ENCODE measurements around the gene CST8.

CST8 gene

DNA sequence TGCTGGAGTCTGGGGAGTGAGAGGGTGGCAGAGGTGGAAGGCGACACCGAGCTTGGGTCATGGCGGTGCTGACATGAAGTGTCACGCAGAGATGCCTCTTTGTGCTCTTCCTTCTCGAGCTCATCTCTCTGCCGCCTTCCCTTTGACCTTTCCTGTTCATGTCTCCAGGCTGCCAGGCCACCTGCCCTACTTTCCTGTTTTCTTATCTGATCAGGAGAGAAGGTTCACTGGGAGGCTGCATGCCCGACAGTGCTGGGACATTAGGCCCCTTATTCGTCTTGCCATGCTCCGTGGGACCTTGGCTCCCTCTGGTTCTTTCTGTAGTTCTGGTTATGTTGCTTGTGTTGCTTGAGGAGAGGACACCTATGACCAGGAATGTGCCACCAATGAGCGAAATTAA, 33.2 kb downstream of the CST8 start:
- DNase-seq (ENCODE audit: low read depth), result no peak

DNA sequence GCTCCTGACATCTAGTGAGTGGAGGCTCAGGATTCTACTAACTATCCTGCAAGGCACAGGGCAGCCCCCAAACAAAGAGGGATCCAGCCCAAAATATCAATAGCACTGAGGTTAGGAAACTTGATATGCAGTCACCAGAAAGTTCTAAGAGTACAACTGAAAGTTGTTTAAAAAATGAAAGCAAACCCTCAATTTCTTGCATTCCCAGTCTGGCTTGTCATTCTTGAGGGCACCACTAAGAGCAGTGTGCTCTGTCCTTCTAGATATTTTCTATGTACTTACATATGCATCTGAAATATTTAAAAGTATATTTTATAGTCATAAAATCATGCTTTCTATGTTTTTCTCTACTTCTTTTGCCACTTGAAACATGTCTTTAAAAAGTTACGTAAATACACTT, 35.9 kb downstream of the CST8 start:
- DNase-seq (ENCODE audit: low read depth), result no peak

DNA sequence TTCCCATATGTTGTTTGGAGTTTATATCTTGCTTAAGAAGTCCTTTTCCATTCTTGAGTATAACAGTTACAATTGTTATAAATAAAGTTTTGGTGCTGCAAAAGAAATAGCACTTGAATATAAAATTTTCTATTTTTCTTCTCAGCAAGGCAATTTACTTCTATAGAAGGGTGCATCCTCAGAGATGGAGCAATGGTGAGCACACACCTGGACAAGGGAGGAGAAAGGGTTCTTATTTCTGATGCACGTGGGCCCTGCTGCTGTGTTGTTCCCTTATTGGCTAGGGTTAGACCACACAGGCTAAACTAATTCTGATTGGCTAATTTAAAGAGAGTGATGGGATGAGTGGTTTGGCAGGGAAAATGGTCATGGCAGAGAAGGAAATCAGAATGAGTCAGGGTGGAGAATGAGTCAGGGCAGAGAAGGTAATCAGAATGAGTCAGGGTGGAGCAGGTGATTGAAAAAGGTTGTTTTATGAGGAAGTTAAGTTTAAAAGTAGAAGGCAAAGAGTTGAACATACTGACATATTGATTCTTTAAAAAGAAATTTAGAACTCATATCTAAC, 38.0 kb downstream of the CST8 start:
- DNase-seq (ENCODE audit: low read depth), result no peak

DNA sequence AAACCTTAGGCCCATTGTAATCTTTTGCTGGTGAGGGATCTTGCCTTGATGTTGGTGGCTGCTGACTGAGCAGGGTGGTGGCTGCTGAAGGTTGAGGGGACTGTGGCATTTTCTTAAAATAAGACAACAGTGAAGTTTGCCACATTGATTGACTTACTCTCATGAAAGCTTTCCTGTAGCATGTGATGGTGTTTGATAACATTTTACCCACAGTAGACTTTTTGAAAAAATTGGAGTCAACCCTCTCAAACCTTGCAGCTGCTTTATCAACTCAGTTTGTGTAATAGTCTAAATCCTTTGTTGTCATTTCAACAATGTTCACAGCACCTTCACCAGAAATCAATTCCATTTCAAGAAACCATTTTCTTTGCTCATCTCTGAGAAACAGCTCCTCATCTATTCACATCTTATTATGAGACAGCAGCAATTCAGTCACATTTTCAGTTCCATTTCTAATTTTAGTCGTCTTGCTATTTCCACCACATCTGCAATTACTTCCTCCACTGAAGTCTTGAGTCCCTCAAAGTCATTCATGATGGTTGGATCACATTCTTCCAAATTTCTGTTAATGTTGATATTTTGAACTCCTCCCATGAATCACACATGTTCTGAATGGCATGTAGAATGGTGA, 40.1 kb downstream of the CST8 start:
- DNase-seq (ENCODE audit: low read depth), result no peak

DNA sequence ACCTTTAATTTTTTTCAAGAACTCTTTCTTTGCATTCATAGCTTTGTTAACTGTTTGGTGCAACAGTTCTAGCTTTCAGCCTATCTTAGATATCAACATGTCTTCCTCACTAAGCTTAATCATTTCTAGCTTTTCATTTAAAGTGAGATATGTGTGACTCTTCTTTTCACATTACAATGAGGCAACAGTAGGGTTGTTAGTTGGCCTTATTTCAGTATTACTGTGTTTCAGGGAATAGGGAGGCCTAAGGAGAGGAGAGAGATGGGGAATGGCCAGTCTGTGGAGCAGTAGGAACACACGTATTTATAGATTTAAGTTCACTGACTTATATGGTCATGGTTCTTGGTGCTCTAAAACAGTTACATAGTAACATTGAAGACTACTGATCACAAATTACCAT, 41.6 kb downstream of the CST8 start:
- no peak for DNase-seq (ENCODE audit: low read depth)

DNA sequence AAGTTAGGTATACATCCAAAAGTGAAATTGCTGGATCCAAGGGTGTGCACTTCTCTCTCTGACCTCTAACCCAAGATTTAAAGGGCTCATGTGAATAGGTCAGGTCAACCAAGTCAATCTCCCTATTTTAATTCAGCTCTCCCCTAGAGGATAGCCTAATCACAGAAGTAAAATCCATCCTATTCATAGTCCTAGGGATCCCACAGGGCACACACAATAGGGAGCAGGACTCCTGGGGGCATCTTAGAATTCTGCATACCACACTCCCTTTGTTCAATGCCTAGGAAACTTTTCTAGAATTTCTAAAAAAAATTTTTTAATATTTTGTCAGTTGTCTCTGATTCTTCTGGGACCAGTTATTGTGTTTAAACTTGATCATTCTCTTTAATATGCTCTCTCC, 42.2 kb downstream of the CST8 start:
- no peak for DNase-seq (ENCODE audit: low read depth)

DNA sequence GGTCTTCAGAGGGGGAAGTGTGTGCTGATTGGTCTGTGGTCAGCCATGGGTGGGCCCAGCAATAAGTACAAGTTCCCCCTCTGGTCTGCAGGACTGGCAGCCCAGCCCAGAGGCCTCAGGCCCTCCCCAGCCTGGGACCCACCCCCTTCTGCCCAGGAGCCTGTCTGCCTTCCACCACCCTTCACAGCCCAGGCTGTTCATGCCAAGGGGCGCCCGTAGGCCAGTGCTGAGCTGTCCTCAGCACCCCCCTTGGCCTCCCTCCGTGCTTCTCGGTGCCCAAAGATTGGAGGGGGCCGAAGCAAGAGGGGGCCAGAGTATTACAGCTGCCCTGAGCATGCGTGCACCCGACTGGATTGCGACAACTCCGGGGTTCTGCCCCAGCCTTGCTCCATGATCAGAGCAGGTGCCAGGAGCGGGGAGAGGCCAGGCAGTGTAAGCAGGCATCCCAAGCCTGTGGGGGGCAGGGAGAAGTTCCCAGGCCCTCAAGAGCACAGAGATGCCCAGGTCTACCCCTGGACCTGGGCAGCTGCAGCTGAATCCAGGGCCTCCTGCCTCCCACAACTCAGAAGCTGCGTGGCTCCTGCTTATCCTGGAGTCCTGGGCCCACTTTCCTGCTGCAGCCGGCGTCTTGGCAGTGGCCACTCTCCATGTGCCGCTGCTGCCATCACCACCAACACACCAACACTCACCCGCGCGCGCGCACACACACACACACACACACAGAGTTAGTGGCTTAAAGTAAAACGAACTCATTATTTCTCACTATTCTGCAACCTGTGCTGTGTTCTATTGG, 44.1 kb downstream of the CST8 start:
- DNase-seq (ENCODE audit: low read depth), result no peak

DNA sequence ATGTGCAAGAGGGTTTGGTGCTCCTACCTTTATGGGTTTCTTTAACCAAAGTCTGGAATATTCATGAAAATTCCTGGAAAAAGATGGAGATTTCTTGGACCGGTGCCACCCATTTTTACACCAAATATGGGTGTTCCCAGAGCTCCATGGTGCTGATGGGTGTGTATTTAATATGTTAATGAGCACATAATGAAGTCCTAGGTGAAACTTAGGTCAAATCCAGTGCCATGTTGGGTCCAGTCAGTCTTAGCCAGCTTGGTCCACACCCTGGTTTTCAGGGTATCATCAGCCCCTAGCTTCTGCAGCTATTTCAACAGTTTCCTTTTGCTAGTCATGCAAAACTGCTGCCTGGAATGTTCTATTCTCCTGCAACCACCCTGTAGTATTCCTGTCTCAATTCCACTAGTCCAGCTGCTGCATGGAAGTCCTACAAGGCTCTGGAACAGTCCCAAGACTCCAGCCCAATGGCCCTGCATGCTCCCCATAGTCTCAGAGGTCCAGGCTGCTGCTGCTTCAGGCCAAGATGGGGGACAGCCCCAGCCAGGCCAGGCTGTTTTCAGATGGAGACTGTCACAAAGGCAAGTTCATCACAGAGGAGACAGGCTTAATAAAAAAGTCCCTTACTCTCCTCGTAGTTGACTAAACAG, 45.5 kb downstream of the CST8 start:
- no peak for DNase-seq (ENCODE audit: low read depth)

DNA sequence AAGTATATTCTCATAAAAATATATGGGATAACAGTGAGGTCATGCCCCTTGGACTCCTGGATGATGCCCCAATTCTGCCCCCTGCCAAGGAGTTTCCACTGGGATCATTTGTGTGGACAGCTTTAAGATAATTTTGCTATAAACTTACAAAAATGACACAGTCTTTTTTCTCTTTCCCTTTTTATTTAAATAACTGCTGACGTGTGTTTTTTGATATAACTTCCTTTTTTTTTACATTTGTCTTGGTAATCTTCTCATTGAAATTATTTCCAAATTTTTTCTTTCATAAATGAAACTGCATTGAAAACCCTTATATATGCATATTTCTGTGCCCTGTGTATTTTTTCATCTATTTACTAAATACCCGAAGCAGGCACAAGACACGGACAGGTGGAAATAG, 46.1 kb downstream of the CST8 start:
- DNase-seq (ENCODE audit: low read depth), result no peak

DNA sequence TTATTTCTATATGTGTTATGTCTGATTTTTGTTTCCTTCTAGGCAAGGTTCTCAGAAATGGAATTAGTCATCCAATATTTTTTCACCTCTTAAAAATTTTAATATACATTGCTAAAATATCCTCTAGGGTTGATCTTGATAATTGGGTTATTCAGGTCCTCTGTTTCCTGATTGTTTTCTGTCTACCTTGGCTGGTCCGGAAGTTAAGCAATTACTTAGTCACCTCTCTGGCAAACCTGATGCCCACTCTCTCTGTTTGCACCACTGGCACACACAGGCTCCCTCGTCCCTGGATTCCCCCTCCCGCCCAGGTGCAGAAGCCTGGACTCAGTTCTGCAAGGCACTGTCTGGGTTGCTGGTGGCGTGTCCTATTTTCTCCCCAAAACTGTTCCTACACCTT, 49.7 kb downstream of the CST8 start:
- no peak for DNase-seq (ENCODE audit: low read depth)

DNA sequence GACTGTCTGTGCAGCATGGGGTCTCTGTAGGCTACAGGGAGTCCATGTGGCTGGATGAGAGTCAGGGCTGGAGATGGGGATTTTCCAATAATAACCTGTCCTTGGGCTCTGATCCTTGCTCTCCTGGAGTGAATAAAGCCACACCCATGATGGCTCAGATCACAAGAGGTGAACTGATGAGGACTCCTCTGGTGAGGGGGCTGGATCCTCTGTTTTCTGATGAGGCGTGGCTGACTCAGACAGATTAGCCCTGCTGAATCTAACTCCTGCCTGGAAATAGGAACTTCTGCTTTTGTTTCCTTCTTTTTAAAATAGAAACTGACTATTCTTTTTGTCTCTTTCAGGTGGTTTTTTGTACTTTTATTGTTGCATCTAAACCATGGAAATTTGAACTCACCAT, 50.4 kb downstream of the CST8 start:
- no peak for DNase-seq (ENCODE audit: low read depth)

DNA sequence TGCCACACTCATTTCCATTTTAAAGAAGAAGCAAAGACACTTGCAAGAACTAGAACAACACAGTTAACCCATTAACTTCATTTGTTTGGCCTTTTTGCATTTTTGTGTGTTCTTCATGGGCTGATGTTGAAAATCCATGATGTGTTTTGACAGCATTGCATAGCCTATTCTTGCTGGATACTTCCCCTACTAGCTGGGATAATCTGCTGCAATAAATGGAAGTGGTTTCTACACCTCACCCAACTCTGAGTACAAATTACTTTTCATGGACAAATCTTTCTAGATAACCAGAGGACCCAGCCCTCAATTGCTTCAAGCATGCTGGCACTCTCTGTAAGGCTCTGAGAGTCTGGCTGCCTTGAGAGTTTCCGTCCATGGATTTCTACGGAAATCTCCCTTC, 50.9 kb downstream of the CST8 start:
- DNase-seq (ENCODE audit: low read depth), result no peak

DNA sequence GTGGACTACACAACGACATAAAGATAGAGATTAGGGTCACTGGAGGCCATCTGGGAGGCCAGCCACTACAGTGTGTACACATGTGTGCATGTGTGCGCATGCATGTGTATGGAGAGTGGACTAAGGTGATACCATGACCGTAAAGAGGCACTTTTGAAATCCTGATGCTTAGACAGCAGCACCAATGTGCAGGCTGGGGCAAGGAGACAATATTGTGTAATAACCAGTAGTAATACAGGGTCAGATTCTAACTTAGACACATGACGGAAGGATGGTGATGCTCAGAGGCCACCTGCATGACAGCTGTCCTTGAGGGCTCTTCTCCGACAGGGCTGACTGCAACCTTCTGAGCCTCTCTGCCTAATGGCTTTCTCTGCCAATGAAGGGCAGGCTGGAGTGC, 51.9 kb downstream of the CST8 start:
- no peak for DNase-seq (ENCODE audit: low read depth)

DNA sequence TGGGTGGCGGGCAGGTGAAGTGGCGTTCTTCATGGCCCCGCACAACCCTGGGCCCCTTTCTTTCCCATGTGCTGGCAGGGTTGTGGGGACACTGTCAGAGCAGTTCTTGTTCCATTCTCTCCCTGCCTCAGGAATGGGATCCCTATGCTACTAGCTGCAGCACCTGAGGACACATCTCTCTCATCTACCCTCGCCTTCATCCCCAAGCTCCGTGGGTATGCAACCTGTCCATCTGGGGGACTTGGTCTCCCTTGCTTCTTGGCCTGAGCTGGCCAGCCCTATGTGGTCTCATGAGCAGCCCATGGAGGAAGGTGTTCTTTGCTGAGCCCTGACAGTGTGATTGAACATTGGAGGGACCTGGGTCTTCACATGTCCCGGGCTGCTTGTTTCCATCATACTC, 53.2 kb downstream of the CST8 start:
- DNase-seq (ENCODE audit: low read depth), result no peak
